Measurements from ENCODE around the gene ABITRAM.
A peak's percentile ranks its signal among the peaks of the same experiment; 100 is the strongest.
"Not testable (repeated sequence)": the region's sequence is repeated elsewhere in the genome, so short reads cannot be mapped to it uniquely, and the experiment has no call there.

Gene ABITRAM

DNA sequence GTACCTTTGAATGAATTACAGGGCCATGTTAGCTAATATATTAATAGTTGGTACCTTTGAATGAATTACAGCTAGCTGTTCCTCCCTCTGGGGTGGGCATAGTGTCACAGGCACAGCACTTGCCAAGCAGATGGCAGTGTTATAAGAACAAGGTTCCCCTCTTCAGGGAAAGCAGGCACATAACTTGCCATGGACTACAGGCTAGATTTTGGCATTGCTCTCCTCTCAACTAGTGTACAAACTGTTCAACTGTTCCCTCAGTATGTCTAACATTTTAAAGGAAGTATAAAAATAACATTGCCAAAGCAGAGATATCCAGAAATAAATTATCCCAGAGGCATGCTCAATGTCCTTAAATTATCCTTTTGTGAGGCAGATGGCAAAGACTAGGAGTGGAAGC, 33.7 kb downstream of the ABITRAM start:
- no peak for DNase-seq (ENCODE audit: low read depth)
- TF ChIP-seq, protein P1, sequence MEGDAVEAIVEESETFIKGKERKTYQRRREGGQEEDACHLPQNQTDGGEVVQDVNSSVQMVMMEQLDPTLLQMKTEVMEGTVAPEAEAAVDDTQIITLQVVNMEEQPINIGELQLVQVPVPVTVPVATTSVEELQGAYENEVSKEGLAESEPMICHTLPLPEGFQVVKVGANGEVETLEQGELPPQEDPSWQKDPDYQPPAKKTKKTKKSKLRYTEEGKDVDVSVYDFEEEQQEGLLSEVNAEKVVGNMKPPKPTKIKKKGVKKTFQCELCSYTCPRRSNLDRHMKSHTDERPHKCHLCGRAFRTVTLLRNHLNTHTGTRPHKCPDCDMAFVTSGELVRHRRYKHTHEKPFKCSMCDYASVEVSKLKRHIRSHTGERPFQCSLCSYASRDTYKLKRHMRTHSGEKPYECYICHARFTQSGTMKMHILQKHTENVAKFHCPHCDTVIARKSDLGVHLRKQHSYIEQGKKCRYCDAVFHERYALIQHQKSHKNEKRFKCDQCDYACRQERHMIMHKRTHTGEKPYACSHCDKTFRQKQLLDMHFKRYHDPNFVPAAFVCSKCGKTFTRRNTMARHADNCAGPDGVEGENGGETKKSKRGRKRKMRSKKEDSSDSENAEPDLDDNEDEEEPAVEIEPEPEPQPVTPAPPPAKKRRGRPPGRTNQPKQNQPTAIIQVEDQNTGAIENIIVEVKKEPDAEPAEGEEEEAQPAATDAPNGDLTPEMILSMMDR (conservative IDR thresholded peaks at IDR 0.05; ENCODE audit: low read depth, low read length), result no peak
- no peak overlapping the region for H3K4me3 ChIP-seq (ENCODE audit: low read depth, low read length)

DNA sequence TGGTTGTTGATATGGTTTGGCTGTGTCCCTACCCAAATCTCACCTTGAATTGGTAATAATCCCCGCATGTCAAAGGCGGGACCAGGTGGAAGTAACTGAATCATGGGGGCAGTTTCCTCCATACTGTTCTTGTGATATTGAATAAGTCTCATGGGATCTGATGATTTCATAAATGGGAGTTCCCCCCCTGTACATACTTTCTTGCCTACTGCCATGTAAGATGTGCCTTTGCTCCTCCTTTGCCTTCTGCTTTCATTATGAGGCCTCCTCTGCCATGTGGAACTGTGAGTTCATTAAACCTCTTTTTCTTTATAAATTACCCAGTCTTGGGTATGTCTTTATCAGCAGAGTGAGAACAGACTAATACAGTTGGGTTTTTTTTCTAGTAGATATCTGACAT, 37.2 kb downstream of the ABITRAM start:
- DNase-seq (ENCODE audit: low read depth), result peak; percentile 12
- H3K4me3 ChIP-seq (ENCODE audit: low read depth, low read length), result not testable (repeated sequence)

DNA sequence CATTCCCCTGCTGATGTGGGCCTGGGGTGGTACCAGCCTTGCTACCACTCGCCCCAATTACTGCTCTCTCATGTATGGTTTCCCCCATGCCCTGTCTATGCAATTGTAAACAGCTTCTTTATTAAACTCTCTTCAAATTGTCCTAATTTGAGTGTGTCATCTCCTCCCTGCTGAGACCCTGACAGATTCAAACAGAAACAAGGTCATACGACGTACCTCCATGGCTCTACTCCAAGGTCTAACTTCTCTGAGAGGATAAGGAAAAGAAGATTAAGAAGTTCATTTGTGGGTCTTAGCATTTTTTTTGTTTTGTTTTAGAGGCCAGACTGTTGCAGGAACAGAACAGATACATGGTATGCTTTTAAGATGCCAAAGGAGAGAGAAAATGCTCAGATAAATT, 38.0 kb downstream of the ABITRAM start:
- peak; percentile 83 for DNase-seq (ENCODE audit: low read depth)
- TF ChIP-seq, protein P1 (conservative IDR thresholded peaks at IDR 0.05; ENCODE audit: low read depth, low read length), result no peak
- no peak overlapping the region for H3K4me3 ChIP-seq (ENCODE audit: low read depth, low read length)

DNA sequence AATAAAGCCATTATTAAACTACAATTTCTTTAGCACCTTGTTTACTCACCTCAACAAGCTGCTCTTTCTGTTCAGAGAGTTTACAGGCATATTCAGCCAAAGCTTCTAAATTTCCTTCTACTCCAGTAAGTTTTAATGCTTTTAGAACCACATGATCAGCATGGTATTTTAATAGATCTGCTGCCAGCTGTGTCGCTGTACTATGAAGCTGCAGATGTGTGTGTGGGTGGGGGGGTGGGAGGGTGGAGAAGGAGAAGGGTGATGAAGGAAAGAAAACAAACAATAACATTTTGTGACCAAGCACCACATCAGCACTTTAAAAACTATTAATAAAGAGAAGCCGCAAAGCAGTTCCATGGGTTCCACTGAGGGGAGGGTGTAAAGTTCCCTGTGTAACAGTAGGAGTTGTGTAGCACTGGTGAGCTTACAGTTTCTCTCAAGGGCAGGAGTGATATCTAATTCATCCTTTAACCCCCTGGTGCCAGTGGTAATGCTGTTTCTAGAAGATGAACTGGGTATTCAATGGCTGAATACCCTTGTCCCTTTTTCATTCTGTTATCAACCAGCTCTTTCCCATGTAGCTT, 38.5 kb downstream of the ABITRAM start:
- TF ChIP-seq, protein P1 (conservative IDR thresholded peaks at IDR 0.05; ENCODE audit: low read depth, low read length), result no peak
- DNase-seq (ENCODE audit: low read depth), result peak; percentile 72
- H3K4me3 ChIP-seq (ENCODE audit: low read depth, low read length), result no peak overlapping the region

DNA sequence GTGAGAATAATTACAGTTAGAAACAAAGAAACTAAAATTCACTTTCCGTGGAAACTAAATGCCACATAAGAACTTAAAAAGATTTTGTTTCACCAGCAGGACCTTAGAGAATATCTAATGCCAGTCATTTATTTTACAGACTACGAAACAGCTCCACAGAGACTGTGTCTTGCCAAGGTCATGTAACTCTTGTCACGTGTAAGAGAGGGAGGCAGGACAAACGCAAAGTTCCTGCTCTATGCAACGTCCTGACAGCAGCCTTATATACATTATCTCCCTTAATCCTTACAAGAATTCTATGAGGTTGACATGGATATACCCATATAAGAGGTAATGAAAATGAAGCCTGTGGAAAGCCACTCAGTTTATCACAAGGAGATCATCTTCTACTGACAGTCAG, 39.7 kb downstream of the ABITRAM start:
- peak; percentile 31 for DNase-seq (ENCODE audit: low read depth)
- H3K4me3 ChIP-seq (ENCODE audit: low read depth, low read length), result no peak overlapping the region
- TF ChIP-seq, protein P1 (conservative IDR thresholded peaks at IDR 0.05; ENCODE audit: low read depth, low read length), result no peak

DNA sequence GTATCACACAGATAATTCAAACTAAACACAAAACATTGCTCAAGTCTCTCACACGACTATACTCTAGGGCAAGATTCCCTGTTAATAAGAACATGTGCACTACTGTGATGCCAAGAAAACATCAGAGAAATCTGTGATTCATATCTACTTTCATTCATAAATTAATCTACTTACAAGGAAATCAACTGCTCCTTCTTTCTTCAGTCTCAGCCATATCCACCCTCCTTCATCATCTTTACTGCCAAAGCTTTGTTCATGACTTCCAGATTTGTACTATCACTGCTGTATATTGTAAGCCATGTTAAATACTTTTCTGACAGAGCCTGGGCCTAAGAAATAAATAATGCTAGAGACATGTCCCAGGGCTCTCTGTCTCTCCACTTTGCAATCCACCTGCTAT, 44.0 kb downstream of the ABITRAM start:
- H3K4me3 ChIP-seq (ENCODE audit: low read depth, low read length), result no peak overlapping the region
- no peak for DNase-seq (ENCODE audit: low read depth)
- TF ChIP-seq, protein P1 (conservative IDR thresholded peaks at IDR 0.05; ENCODE audit: low read depth, low read length), result no peak

DNA sequence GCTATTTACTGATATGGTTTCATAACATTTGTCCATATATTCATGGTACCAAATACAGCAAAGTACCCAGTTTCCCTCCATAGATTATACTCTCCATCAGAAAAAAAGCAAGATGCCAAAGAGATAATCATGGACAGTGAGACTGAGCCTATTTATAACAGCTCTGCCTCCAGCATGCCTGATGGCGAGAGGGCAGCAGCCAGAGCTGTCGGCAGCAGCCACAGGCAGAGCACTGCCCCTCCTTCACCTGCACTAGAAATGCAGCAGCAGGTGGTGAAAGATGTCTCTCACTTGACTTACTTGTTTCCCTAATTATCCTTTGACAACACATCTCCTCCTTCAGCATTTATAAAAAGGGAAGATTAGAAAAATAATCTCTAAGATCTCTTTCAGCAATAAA, 46.7 kb downstream of the ABITRAM start:
- H3K4me3 ChIP-seq (ENCODE audit: low read depth, low read length), result no peak overlapping the region
- no peak for DNase-seq (ENCODE audit: low read depth)
- TF ChIP-seq, protein P1 (conservative IDR thresholded peaks at IDR 0.05; ENCODE audit: low read depth, low read length), result no peak

All from choroid plexus epithelial cell (primary cell).